ENCODE results near the gene MAP9. TPM values are rescaled to one million over a fixed set of nuclear protein-coding genes. Genes with fewer than 3 reads are reported as not detected.

Gene MAP9
- total RNA-seq, 1 donor from 2014 or later: 22.1 TPM

DNA sequence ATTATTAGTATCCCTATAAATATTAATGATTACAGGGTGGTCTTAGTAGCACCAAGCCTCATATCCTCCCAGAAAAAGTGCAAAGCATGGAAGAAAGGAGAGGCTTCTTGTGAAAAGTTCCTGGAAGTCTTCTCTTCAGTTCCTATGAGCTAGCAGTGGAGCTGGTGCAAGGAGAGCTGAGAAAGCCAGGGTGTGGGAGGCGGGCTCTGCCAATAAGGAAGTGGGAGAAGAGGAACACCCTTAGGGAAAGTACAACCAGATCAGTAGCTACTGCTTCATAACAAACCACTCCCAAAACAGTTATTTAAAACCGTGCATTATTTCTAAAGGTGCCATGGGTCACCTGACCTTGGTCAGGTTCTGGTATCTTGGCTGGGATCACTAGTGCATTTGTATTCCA lies 72.4 kb downstream of the MAP9 start:
- TF ChIP-seq CTCF (conservative IDR thresholded peaks at IDR 0.05): no peak
- H3K4me3 Mint-ChIP-seq: no peak overlapping the region
- no peaks in the 10 kb centered on the region for H3K4me1 Mint-ChIP-seq (ENCODE audit: unreplicated experiment)
- no peak overlapping the region for H3K27ac Mint-ChIP-seq
- peaks cover 5% of the 10 kb centered on the region for H3K9me3 Mint-ChIP-seq
- no peaks in the 10 kb centered on the region for H3K36me3 Mint-ChIP-seq
- no peak for DNase-seq (ENCODE audit: extremely low spot score, unreplicated experiment)
- no peaks in the 10 kb centered on the region for H3K27me3 Mint-ChIP-seq

DNA sequence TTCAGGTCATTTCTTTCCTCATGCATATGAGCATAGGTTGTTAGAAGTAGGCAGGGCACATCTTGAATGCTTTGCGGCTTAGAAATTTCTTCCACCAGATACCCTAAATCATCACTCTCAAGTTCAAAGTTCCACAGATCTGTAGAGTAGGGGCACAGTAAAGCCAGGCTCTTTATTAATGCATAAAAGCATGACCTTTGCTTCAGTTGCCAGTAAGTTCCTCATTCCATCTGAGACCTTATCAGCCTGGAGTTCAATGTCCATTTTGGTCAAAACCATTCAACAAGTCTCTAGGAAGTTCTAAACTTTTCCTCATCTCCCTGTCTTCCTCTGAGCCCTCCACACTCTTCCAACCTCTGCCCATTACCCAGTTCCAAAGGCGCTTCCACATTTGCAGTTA lies 77.7 kb downstream of the MAP9 start:
- H3K4me3 Mint-ChIP-seq: no peak overlapping the region
- DNase-seq (ENCODE audit: extremely low spot score, unreplicated experiment): no peak
- TF ChIP-seq CTCF (conservative IDR thresholded peaks at IDR 0.05): no peak

More for the DNA sequence above, 77.7 kb downstream of the MAP9 start:
- no peak overlapping the region for H3K27ac Mint-ChIP-seq
- H3K4me1 Mint-ChIP-seq (ENCODE audit: unreplicated experiment): no peaks in the 10 kb centered on the region
- H3K36me3 Mint-ChIP-seq: no peaks in the 10 kb centered on the region
- peaks cover 9% of the 10 kb centered on the region for H3K9me3 Mint-ChIP-seq
- no peaks in the 10 kb centered on the region for H3K27me3 Mint-ChIP-seq

Other genes starting within 250 kb of the MAP9 start
- 0.43 TPM in 1 of 2 replicates, not detected in the other for gene NPY2R, start 168.3 kb downstream of the MAP9 start, total RNA-seq (ENCODE audit: low replicate concordance)